HCT116 (cell line): Measurements from ENCODE around the gene ACVRL1. TPM values are rescaled to one million over a fixed set of nuclear protein-coding genes. Genes with fewer than 3 reads are reported as not detected.

ENCODE experiments used
- ATAC-seq: fragments of 200-7000 bp; cut with Tn5 transposase; 2 replicates; pipeline ENCODE4 v1.9.1; 2020; ENCODE audit warnings: mild to moderate bottlenecking, moderate library complexity
- BruUV-seq: library from RNA; stranded (reverse); fragments of 400-500 nt; replicated peaks from 2 replicates; lab custom pipeline; 2021; lab: Mats Ljungman, UMichigan
- CTCF ChIA-PET: fragments of 300-600 bp; sonication (Branson Sonifier 250); formaldehyde crosslinking; loops from one replicate; lab custom pipeline; 2021; ENCODE audit warnings: antibody characterized with exemption; lab: Charles Lee
- POLR2A ChIA-PET: fragments of 300-600, 350-600 bp; sonication (Branson Sonifier 250); formaldehyde crosslinking; loops from one replicate; lab custom pipeline; 2021; ENCODE audit warnings: antibody characterized with exemption; lab: Charles Lee
- RAD21 ChIA-PET, 2 experiments: fragments of 300-600 bp; sonication (Branson Sonifier 250); formaldehyde crosslinking; loops; one replicate each; lab custom pipeline; 2023; ENCODE audit warnings: low total read pairs in 2 of 2; ENCODE audit not compliant: uncharacterized antibody in 2 of 2, unreplicated experiment in 2 of 2, low non-redundant PET in 1 of 2; lab: Charles Lee
- DNase-seq: peaks from one replicate; pipeline ENCODE4 v3.0.0-alpha.2; 2010; ENCODE audit warnings: low read depth, low spot score
- H2AFZ ChIP-seq: fragments of 200-600 bp; shearing (Covaris generic), sonication (generic); 2 replicates; pipeline ENCODE4 v1.6.1; 2017; ENCODE audit warnings: low read depth, mixed run types, mixed read lengths, antibody characterized with exemption, low read length; ENCODE audit not compliant: poor library complexity, severe bottlenecking
- H3K27ac ChIP-seq: 2 replicates; pipeline ENCODE4 v1.5.1; 2012; ENCODE audit warnings: low read depth, low read length
- H3K27me3 ChIP-seq: fragments of 200-600 bp; sonication (generic); 2 replicates; pipeline ENCODE4 v1.6.1; 2016; ENCODE audit warnings: mixed run types, low read length, mixed read lengths; ENCODE audit not compliant: insufficient read depth
- H3K36me3 ChIP-seq, 2 experiments: fragments of 200-500 bp in 1 of 2; fragments of 200-600 bp in 1 of 2; sonication (Bioruptor generic) in 1 of 2; sonication (generic) in 1 of 2; 2 replicates each; pipeline versions ENCODE4 v1.5.1 to v1.6.1; 2014 to 2016; ENCODE audit warnings: low read length in 2 of 2, inconsistent platforms in 1 of 2, mixed read lengths in 1 of 2, mixed run types in 1 of 2; ENCODE audit not compliant: insufficient read depth in 2 of 2, control insufficient read depth in 1 of 2
- H3K4me1 ChIP-seq, 2 experiments: fragments of 200-600 bp in 1 of 2; sonication (generic) in 1 of 2; 2 replicates each; pipeline versions ENCODE4 v1.5.1 to v1.6.1; 2012 to 2017; ENCODE audit warnings: low read length in 2 of 2, inconsistent platforms in 1 of 2, mild to moderate bottlenecking in 1 of 2, mixed read lengths in 1 of 2, mixed run types in 1 of 2, moderate library complexity in 1 of 2; ENCODE audit not compliant: insufficient read depth in 2 of 2, control insufficient read depth in 1 of 2
- H3K4me2 ChIP-seq: fragments of 200-600 bp; sonication (generic); 2 replicates; pipeline ENCODE4 v1.6.1; 2017; ENCODE audit warnings: mixed run types, low read length, mixed read lengths
- H3K4me3 ChIP-seq, 2 experiments: fragments of 200-600 bp in 1 of 2; sonication (generic) in 1 of 2; replicated peaks in 1 of 2; 2 replicates each; pipeline ENCODE4 v1.5.1; 2011 to 2016; ENCODE audit warnings: low read length in 2 of 2, control low read depth in 1 of 2, low read depth in 1 of 2, mild to moderate bottlenecking in 1 of 2, mixed read lengths in 1 of 2, mixed run types in 1 of 2
- H3K79me2 ChIP-seq: fragments of 200-600 bp; sonication (generic); 2 replicates; pipeline ENCODE4 v1.6.1; 2017; ENCODE audit warnings: mild to moderate bottlenecking, mixed run types, low read length, moderate library complexity, mixed read lengths; ENCODE audit not compliant: insufficient read depth
- H3K9ac ChIP-seq: fragments of 200-600 bp; sonication (generic); 2 replicates; pipeline ENCODE4 v1.6.1; 2016; ENCODE audit warnings: low read length, mixed read lengths
- H3K9me2 ChIP-seq: fragments of 200-600 bp; sonication (generic), shearing (Covaris generic); 2 replicates; pipeline ENCODE4 v1.6.1; 2017; ENCODE audit warnings: mixed run types, mild to moderate bottlenecking, moderate library complexity; ENCODE audit not compliant: insufficient read depth
- H3K9me3 ChIP-seq, 2 experiments: fragments of 200-500 bp in 1 of 2; fragments of 200-600 bp in 1 of 2; sonication (Bioruptor generic) in 1 of 2; sonication (generic) in 1 of 2; 2 replicates each; pipeline ENCODE4 v1.6.1; 2014 to 2017; ENCODE audit warnings: low read length in 2 of 2, mixed read lengths in 2 of 2, inconsistent platforms in 1 of 2, low read depth in 1 of 2, mild to moderate bottlenecking in 1 of 2, mixed run types in 1 of 2, moderate library complexity in 1 of 2; ENCODE audit not compliant: control insufficient read depth in 1 of 2, insufficient read depth in 1 of 2
- H4K20me1 ChIP-seq: fragments of 200-600 bp; sonication (generic), shearing (Covaris generic); 2 replicates; pipeline ENCODE4 v1.6.1; 2017; ENCODE audit warnings: mixed run types, mild to moderate bottlenecking, moderate library complexity; ENCODE audit not compliant: insufficient read depth
- CBX3 ChIP-seq: IDR thresholded peaks from 2 replicates; pipeline ENCODE4 v1.6.1; 2012; ENCODE audit warnings: low read depth
- CEBPB ChIP-seq: IDR thresholded peaks from 2 replicates; pipeline ENCODE4 v1.6.1; 2012; ENCODE audit warnings: low read depth
- ELF1 ChIP-seq: IDR thresholded peaks from 2 replicates; pipeline ENCODE4 v1.6.1; 2012; ENCODE audit warnings: low read depth, borderline replicate concordance
- EZH2 ChIP-seq: fragments of 200-600 bp; sonication (generic); IDR thresholded peaks from 2 replicates; pipeline ENCODE4 v1.6.1; 2017; ENCODE audit warnings: antibody characterized with exemption, mixed run types
- FOSL1 ChIP-seq: IDR thresholded peaks from 2 replicates; pipeline ENCODE4 v1.6.1; 2012; ENCODE audit warnings: low read depth
- JUND ChIP-seq: IDR thresholded peaks from 2 replicates; pipeline ENCODE4 v1.6.1; 2012
- POLR2A ChIP-seq: IDR thresholded peaks from 2 replicates; pipeline ENCODE4 v1.7.0; 2011; ENCODE audit warnings: borderline replicate concordance; ENCODE audit not compliant: insufficient read depth, insufficient read length; ENCODE audit errors: extremely low read depth
- POLR2AphosphoS5 ChIP-seq: IDR thresholded peaks from 2 replicates; pipeline ENCODE4 v1.6.1; 2011; ENCODE audit warnings: mild to moderate bottlenecking, low read depth, low read length, moderate library complexity
- RAD21 ChIP-seq: IDR thresholded peaks from 2 replicates; pipeline ENCODE4 v1.6.1; 2012; ENCODE audit warnings: low read depth, mild to moderate bottlenecking
- SIN3A ChIP-seq: IDR thresholded peaks from 2 replicates; pipeline ENCODE4 v1.6.1; 2012; ENCODE audit warnings: low read depth
- SP1 ChIP-seq: IDR thresholded peaks from 2 replicates; pipeline ENCODE4 v1.6.1; 2012; ENCODE audit warnings: low read depth
- YY1 ChIP-seq: IDR thresholded peaks from 2 replicates; pipeline ENCODE4 v1.6.1; 2011; ENCODE audit warnings: low read length, low read depth, moderate library complexity, mild to moderate bottlenecking; ENCODE audit not compliant: insufficient replicate concordance; ENCODE audit errors: extremely low read depth
- ZFX ChIP-seq: fragments of 450-650 bp; IDR thresholded peaks from 2 replicates; pipeline ENCODE4 v1.6.1; 2017
- ZNF274 ChIP-seq: fragments of 200-500 bp; sonication (Bioruptor generic); IDR thresholded peaks from 2 replicates; pipeline ENCODE4 v1.6.1; 2014; ENCODE audit warnings: mild to moderate bottlenecking, low read depth, low read length, inconsistent platforms
- intact Hi-C: fragments of 100-400 bp; cut with micrococcal nuclease; formaldehyde crosslinking; loops from 2 replicates; pipeline ENCODE4 v1.10.0; 2022
- total RNA-seq: library from RNA; stranded (reverse); gene quantifications from one replicate; pipeline ENCODE4 v1.2.1, GENCODE V29; 2021; ENCODE audit not compliant: unreplicated experiment
- TF ChIP-seq, protein P1 (sequence below): IDR thresholded peaks from 2 replicates; pipeline ENCODE4 v1.6.1; 2012; ENCODE audit warnings: low read depth
- TF ChIP-seq, protein P2 (sequence below), 3 experiments: fragments of 200-600 bp in 1 of 3; sonication (generic) in 1 of 3; IDR thresholded peaks in 2 of 3; conservative IDR thresholded peaks in 1 of 3; 2 replicates each; pipeline ENCODE4 v1.5.1; 2012 to 2017; ENCODE audit warnings: low read depth in 2 of 3, low read length in 2 of 3, antibody characterized with exemption in 1 of 3, borderline replicate concordance in 1 of 3, control low read depth in 1 of 3, mild to moderate bottlenecking in 1 of 3, mixed read lengths in 1 of 3, mixed run types in 1 of 3, moderate library complexity in 1 of 3; ENCODE audit not compliant: insufficient read depth in 1 of 3

The ACVRL1 gene
- total RNA-seq, 1 experiment from 2014 or later = 2.5 TPM

DNA sequence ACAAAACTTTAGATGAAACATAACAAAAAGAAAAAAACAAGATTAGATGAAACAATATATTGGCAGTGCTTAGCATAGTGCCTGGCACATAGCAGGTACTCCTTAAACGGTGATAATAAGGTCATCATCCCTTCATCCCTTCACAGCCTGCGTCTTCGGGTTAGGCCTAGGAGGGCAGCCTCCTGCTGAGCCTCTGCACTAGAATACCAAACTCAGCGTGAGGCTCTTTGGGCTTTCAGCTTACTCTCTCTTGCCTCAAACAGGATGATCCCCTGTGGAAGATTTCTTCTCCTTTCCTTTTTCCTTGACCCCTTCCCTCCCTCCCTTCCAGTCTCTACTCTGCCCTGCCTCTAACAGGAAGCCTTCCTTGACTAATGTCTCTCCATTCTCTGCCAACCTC lies 44.4 kb upstream of the ACVRL1 start:
- no TSS peak for BruUV-seq
- intact Hi-C loops = no loop called here
- H3K27ac ChIP-seq = no peak overlapping the region
- H4K20me1 ChIP-seq = no peaks in the 10 kb centered on the region
- ChIA-PET POLR2A (no interaction called here), CTCF (no interaction called here), RAD21 (no interaction called here)
- H3K4me2 ChIP-seq = no peak overlapping the region
- no peaks in the 10 kb centered on the region for H3K9me3 ChIP-seq
- H3K79me2 ChIP-seq = no peaks in the 10 kb centered on the region
- no peak for DNase-seq
- no peak overlapping the region for H2AFZ ChIP-seq
- no peak overlapping the region for H3K9ac ChIP-seq
- no peak for TF ChIP-seq CBX3
- no peak for TF ChIP-seq SIN3A
- TF ChIP-seq, protein P1, sequence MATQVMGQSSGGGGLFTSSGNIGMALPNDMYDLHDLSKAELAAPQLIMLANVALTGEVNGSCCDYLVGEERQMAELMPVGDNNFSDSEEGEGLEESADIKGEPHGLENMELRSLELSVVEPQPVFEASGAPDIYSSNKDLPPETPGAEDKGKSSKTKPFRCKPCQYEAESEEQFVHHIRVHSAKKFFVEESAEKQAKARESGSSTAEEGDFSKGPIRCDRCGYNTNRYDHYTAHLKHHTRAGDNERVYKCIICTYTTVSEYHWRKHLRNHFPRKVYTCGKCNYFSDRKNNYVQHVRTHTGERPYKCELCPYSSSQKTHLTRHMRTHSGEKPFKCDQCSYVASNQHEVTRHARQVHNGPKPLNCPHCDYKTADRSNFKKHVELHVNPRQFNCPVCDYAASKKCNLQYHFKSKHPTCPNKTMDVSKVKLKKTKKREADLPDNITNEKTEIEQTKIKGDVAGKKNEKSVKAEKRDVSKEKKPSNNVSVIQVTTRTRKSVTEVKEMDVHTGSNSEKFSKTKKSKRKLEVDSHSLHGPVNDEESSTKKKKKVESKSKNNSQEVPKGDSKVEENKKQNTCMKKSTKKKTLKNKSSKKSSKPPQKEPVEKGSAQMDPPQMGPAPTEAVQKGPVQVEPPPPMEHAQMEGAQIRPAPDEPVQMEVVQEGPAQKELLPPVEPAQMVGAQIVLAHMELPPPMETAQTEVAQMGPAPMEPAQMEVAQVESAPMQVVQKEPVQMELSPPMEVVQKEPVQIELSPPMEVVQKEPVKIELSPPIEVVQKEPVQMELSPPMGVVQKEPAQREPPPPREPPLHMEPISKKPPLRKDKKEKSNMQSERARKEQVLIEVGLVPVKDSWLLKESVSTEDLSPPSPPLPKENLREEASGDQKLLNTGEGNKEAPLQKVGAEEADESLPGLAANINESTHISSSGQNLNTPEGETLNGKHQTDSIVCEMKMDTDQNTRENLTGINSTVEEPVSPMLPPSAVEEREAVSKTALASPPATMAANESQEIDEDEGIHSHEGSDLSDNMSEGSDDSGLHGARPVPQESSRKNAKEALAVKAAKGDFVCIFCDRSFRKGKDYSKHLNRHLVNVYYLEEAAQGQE = no peak
- no peak for TF ChIP-seq FOSL1
- TF ChIP-seq CEBPB = no peak
- TF ChIP-seq YY1 = no peak
- no peak for TF ChIP-seq EZH2
- TF ChIP-seq ZFX = no peak
- no peak for TF ChIP-seq RAD21
- no peak for TF ChIP-seq POLR2A
- no peak for TF ChIP-seq ELF1
- no peak for TF ChIP-seq JUND
- no peak for TF ChIP-seq ZNF274
- no peak for TF ChIP-seq POLR2AphosphoS5
- no peak for TF ChIP-seq SP1
- TF ChIP-seq, protein P2, sequence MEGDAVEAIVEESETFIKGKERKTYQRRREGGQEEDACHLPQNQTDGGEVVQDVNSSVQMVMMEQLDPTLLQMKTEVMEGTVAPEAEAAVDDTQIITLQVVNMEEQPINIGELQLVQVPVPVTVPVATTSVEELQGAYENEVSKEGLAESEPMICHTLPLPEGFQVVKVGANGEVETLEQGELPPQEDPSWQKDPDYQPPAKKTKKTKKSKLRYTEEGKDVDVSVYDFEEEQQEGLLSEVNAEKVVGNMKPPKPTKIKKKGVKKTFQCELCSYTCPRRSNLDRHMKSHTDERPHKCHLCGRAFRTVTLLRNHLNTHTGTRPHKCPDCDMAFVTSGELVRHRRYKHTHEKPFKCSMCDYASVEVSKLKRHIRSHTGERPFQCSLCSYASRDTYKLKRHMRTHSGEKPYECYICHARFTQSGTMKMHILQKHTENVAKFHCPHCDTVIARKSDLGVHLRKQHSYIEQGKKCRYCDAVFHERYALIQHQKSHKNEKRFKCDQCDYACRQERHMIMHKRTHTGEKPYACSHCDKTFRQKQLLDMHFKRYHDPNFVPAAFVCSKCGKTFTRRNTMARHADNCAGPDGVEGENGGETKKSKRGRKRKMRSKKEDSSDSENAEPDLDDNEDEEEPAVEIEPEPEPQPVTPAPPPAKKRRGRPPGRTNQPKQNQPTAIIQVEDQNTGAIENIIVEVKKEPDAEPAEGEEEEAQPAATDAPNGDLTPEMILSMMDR (IDR thresholded peaks at IDR 0.05 in 2 of 3, conservative IDR thresholded peaks at IDR 0.05 in 1 of 3; ENCODE audit: borderline replicate concordance in 1 of 3, insufficient read depth in 1 of 3, low read depth in 2 of 3, low read length in 2 of 3) = no peak
- H3K36me3 ChIP-seq = no peaks in the 10 kb centered on the region
- no peak overlapping the region for H3K4me3 ChIP-seq
- peaks cover 0 to 6% of the 10 kb centered on the region in 2 experiments; a peak in 1 of 4 replicates for H3K4me1 ChIP-seq
- no peaks in the 10 kb centered on the region for H3K27me3 ChIP-seq
- no peak for ATAC-seq
- H3K9me2 ChIP-seq = no peaks in the 10 kb centered on the region
